HG03095 (cell line): ENCODE results near the gene RNU6-8.
A peak's percentile ranks its signal among the peaks of the same experiment; 100 is the strongest.

ENCODE experiments used
- ATAC-seq: cut with Tn5 transposase; IDR thresholded peaks from one replicate; pipeline ENCODE4 v1.9.1; 2021; ENCODE audit warnings: moderate library complexity; ENCODE audit not compliant: unreplicated experiment

Gene RNU6-8

GRCh38 chr14:32202998-32203882 lies at the start of gene RNU6-8:
RNU6-8 (minus strand) TSS chr14:32203269.
- ATAC-seq = peak; percentile 49

GRCh38 chr14:32252030-32252670 lies 49.1 kb upstream of the RNU6-8 start:
- peak; percentile 62 for ATAC-seq

GRCh38 chr14:32251530-32251929 lies 48.5 kb upstream of the RNU6-8 start:
- ATAC-seq = no peak

GRCh38 chr14:32250681-32251080 lies 47.6 kb upstream of the RNU6-8 start:
- ATAC-seq = no peak

- ATAC-seq = no peak
Measured at GRCh38 chr14:32249780-32250179, 46.7 kb upstream of the RNU6-8 start.

GRCh38 chr14:32249371-32249770 lies 46.3 kb upstream of the RNU6-8 start:
- ATAC-seq = no peak

GRCh38 chr14:32246751-32247150 lies 43.7 kb upstream of the RNU6-8 start:
- no peak for ATAC-seq

GRCh38 chr14:32244404-32244803 lies 41.3 kb upstream of the RNU6-8 start:
- no peak for ATAC-seq

- no peak for ATAC-seq
Measured at GRCh38 chr14:32233260-32233659, 30.2 kb upstream of the RNU6-8 start.

GRCh38 chr14:32232481-32232880 lies 29.4 kb upstream of the RNU6-8 start:
- no peak for ATAC-seq

GRCh38 chr14:32230695-32231280 lies 27.7 kb upstream of the RNU6-8 start:
- ATAC-seq = no peak

GRCh38 chr14:32230181-32230580 lies 27.1 kb upstream of the RNU6-8 start:
- no peak for ATAC-seq

- ATAC-seq = no peak
Measured at GRCh38 chr14:32226056-32226455, 23.0 kb upstream of the RNU6-8 start.

GRCh38 chr14:32225378-32225920 lies 22.4 kb upstream of the RNU6-8 start:
- no peak for ATAC-seq

- ATAC-seq = no peak
Measured at GRCh38 chr14:32224737-32225377, 21.8 kb upstream of the RNU6-8 start.

- no peak for ATAC-seq
Measured at GRCh38 chr14:32217301-32217700, 14.2 kb upstream of the RNU6-8 start.

- no peak for ATAC-seq
Measured at GRCh38 chr14:32212833-32213232, 9.8 kb upstream of the RNU6-8 start.

- ATAC-seq = no peak
Measured at GRCh38 chr14:32211068-32211404, 8.0 kb upstream of the RNU6-8 start.

GRCh38 chr14:32209471-32209870 lies 6.4 kb upstream of the RNU6-8 start:
- no peak for ATAC-seq

GRCh38 chr14:32208490-32208889 lies 5.4 kb upstream of the RNU6-8 start:
- no peak for ATAC-seq

GRCh38 chr14:32206552-32206951 lies 3.5 kb upstream of the RNU6-8 start:
- no peak for ATAC-seq
